Choroid plexus epithelial cell (primary cell): ENCODE measurements around the gene ITGA2B.
"Not testable (repeated sequence)": the region's sequence is repeated elsewhere in the genome, so short reads cannot be mapped to it uniquely, and the experiment has no call there.

Source experiments
- DNase-seq: peaks from one replicate; pipeline ENCODE4 v3.0.0-alpha.2; 2010; ENCODE audit warnings: low read depth
- H3K4me3 ChIP-seq: 2 replicates; pipeline ENCODE4 v1.5.1; 2011; ENCODE audit warnings: low read depth, mild to moderate bottlenecking, control low read depth, low read length, moderate library complexity
- CTCF ChIP-seq: conservative IDR thresholded peaks from 2 replicates; pipeline ENCODE4 v1.5.1; 2011; ENCODE audit warnings: low read depth, mild to moderate bottlenecking, control low read depth, inconsistent platforms, low read length, moderate library complexity

ITGA2B gene

GRCh38 chr17:44376779-44377178 is 12.7 kb downstream of the ITGA2B start:
- TF ChIP-seq CTCF = no peak
- H3K4me3 ChIP-seq = no peak overlapping the region
- DNase-seq = no peak

GRCh38 chr17:44376124-44376523 is 13.3 kb downstream of the ITGA2B start:
- H3K4me3 ChIP-seq = no peak overlapping the region
- TF ChIP-seq CTCF = peak; percentile 63
- peak; percentile 55 for DNase-seq

- no peak overlapping the region for H3K4me3 ChIP-seq
- DNase-seq = no peak
- no peak for TF ChIP-seq CTCF
Observed at GRCh38 chr17:44375196-44376017, 14.0 kb downstream of the ITGA2B start.

- no peak overlapping the region for H3K4me3 ChIP-seq
- no peak for DNase-seq
- no peak for TF ChIP-seq CTCF
Observed at GRCh38 chr17:44374306-44375195, 14.9 kb downstream of the ITGA2B start.

- no peak overlapping the region for H3K4me3 ChIP-seq
- no peak for TF ChIP-seq CTCF
- no peak for DNase-seq
Observed at GRCh38 chr17:44372036-44372435, 17.4 kb downstream of the ITGA2B start.

GRCh38 chr17:44369414-44370023 is 19.9 kb downstream of the ITGA2B start:
- H3K4me3 ChIP-seq, DNase-seq: not testable (repeated sequence)

GRCh38 chr17:44368391-44369243 is 20.8 kb downstream of the ITGA2B start:
- not testable (repeated sequence) for DNase-seq, H3K4me3 ChIP-seq
